ENCODE results near the gene CD8B. TPM values are rescaled to one million over a fixed set of nuclear protein-coding genes. Genes with fewer than 3 reads are reported as not detected.

CD8B gene
- total RNA-seq, 1 donor from 2014 or later: not detected

- no peak for DNase-seq (ENCODE audit: low spot score in 2 of 2, unreplicated experiment in 2 of 2)
- TF ChIP-seq CTCF (IDR thresholded peaks at IDR 0.05; ENCODE audit: unreplicated experiment): no peak
- H3K27me3 Mint-ChIP-seq (ENCODE audit: low read depth): peaks cover 84% of the 10 kb centered on the region
- no peak overlapping the region for H3K27ac Mint-ChIP-seq
- no peaks in the 10 kb centered on the region for H3K9me3 Mint-ChIP-seq
- no peaks in the 10 kb centered on the region for H3K36me3 Mint-ChIP-seq
- H3K4me1 Mint-ChIP-seq: peaks cover 26% of the 10 kb centered on the region
- no peak overlapping the region for H3K4me3 Mint-ChIP-seq
Measured at GRCh38 chr2:86787736-86788135, 74.0 kb downstream of the CD8B start.

GRCh38 chr2:86786001-86786536 is 75.6 kb downstream of the CD8B start:
- peaks cover 17% of the 10 kb centered on the region for H3K4me1 Mint-ChIP-seq
- no peaks in the 10 kb centered on the region for H3K9me3 Mint-ChIP-seq
- no peak overlapping the region for H3K4me3 Mint-ChIP-seq
- H3K27me3 Mint-ChIP-seq (ENCODE audit: low read depth): peaks cover 78% of the 10 kb centered on the region
- H3K27ac Mint-ChIP-seq: no peak overlapping the region
- H3K36me3 Mint-ChIP-seq: no peaks in the 10 kb centered on the region
- DNase-seq (ENCODE audit: low spot score in 2 of 2, unreplicated experiment in 2 of 2): no peak
- no peak for TF ChIP-seq CTCF (IDR thresholded peaks at IDR 0.05; ENCODE audit: unreplicated experiment)

- Mint-ChIP-seq H3K4me1 (peaks cover 14% of the 10 kb centered on the region), H3K4me3 (no peak overlapping the region), H3K27me3 (ENCODE audit: low read depth) (peaks cover 73% of the 10 kb centered on the region), H3K27ac (no peak overlapping the region), H3K9me3 (no peaks in the 10 kb centered on the region), H3K36me3 (no peaks in the 10 kb centered on the region)
- no peak for TF ChIP-seq CTCF (IDR thresholded peaks at IDR 0.05; ENCODE audit: unreplicated experiment)
- DNase-seq (ENCODE audit: low spot score in 2 of 2, unreplicated experiment in 2 of 2): no peak
Measured at GRCh38 chr2:86785456-86785855, 76.2 kb downstream of the CD8B start.

GRCh38 chr2:86783615-86784339 is 77.9 kb downstream of the CD8B start:
- H3K36me3 Mint-ChIP-seq: no peaks in the 10 kb centered on the region
- no peak overlapping the region for H3K27ac Mint-ChIP-seq
- TF ChIP-seq CTCF (IDR thresholded peaks at IDR 0.05; ENCODE audit: unreplicated experiment): no peak
- no peak overlapping the region for H3K4me3 Mint-ChIP-seq
- peaks cover 57% of the 10 kb centered on the region for H3K27me3 Mint-ChIP-seq (ENCODE audit: low read depth)
- no peaks in the 10 kb centered on the region for H3K9me3 Mint-ChIP-seq
- peaks cover 4% of the 10 kb centered on the region for H3K4me1 Mint-ChIP-seq
- no peak for DNase-seq (ENCODE audit: low spot score in 2 of 2, unreplicated experiment in 2 of 2)

GRCh38 chr2:86782748-86783147 is 78.9 kb downstream of the CD8B start:
- Mint-ChIP-seq H3K27ac (no peak overlapping the region), H3K4me1 (no peaks in the 10 kb centered on the region), H3K36me3 (no peaks in the 10 kb centered on the region), H3K9me3 (no peaks in the 10 kb centered on the region), H3K27me3 (ENCODE audit: low read depth) (peaks cover 47% of the 10 kb centered on the region), H3K4me3 (no peak overlapping the region)
- DNase-seq (ENCODE audit: low spot score in 2 of 2, unreplicated experiment in 2 of 2): no peak
- TF ChIP-seq CTCF (IDR thresholded peaks at IDR 0.05; ENCODE audit: unreplicated experiment): no peak

Data from mesothelial cell of epicardium (in vitro differentiated cells).